Peyer's patch (tissue), 4 donors: Measurements from ENCODE around the gene RHOA.

Experiments used
- CTCF ChIP-seq, 6 experiments: fragments of 450-650 bp in 4 of 6; fragments of 200-600 bp in 2 of 6; sonication (generic) in 1 of 6; IDR thresholded peaks; one replicate each; pipeline ENCODE4 v1.5.1; 2017 to 2019; ENCODE audit warnings: antibody characterized with exemption in 6 of 6, mild to moderate bottlenecking in 3 of 6, moderate library complexity in 1 of 6
- POLR2A ChIP-seq, 2 donors: fragments of 450-650 bp; IDR thresholded peaks; one replicate each; pipeline ENCODE4 v1.5.1; 2017; ENCODE audit warnings: antibody characterized with exemption in 2 of 2, mild to moderate bottlenecking in 2 of 2, moderate library complexity in 2 of 2

- TF ChIP-seq CTCF (IDR thresholded peaks at IDR 0.05) (no peak), POLR2A (IDR thresholded peaks at IDR 0.05) (no peak)
These were observed 26.2 kb downstream of the RHOA start for GRCh38 chr3:49385617-49386016.
